ENCODE results near the gene MGAT5.

Gene MGAT5

GRCh38 chr2:134240061-134240460 is 13.8 kb upstream of the MGAT5 start:
- TF ChIP-seq CTCF (IDR thresholded peaks at IDR 0.05; ENCODE audit: low read depth, low read length) (no peak), MYC (IDR thresholded peaks at IDR 0.05; ENCODE audit: low read depth, low read length) (no peak), POLR2A (IDR thresholded peaks at IDR 0.05; ENCODE audit: extremely low read depth, insufficient read length) (no peak)
- TF ChIP-seq, protein P1, sequence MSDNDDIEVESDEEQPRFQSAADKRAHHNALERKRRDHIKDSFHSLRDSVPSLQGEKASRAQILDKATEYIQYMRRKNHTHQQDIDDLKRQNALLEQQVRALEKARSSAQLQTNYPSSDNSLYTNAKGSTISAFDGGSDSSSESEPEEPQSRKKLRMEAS (IDR thresholded peaks at IDR 0.05; ENCODE audit: low read depth, low read length) = no peak
- H3K4me3 ChIP-seq (ENCODE audit: low read depth, low read length) = no peak overlapping the region
- no peak for DNase-seq (ENCODE audit: low read depth)

DNA sequence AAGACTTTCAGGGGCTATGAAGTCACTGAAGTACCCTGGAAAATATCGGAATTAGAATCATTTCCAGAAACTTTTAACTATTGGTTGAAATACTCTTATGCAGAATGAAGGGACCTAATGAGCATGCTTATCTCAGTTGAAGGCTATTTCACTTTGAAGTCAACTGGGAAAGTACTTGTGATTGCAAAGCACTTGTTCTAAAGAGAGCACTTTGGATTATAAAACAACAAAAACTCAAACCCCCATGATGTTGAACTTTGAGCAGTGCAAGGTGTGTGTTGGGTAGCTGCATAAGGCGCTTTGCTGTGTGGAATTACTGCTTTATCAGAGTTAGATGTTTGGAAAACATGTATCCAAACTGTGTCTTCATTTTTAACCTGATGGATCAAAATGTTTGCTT is 12.0 kb upstream of the MGAT5 start:
- no peak for DNase-seq (ENCODE audit: low read depth)
- H3K4me3 ChIP-seq (ENCODE audit: low read depth, low read length) = no peak overlapping the region
- no peak for TF ChIP-seq MYC (IDR thresholded peaks at IDR 0.05; ENCODE audit: low read depth, low read length)
- TF ChIP-seq, protein P1 (IDR thresholded peaks at IDR 0.05; ENCODE audit: low read depth, low read length) = no peak
- no peak for TF ChIP-seq CTCF (IDR thresholded peaks at IDR 0.05; ENCODE audit: low read depth, low read length)
- no peak for TF ChIP-seq POLR2A (IDR thresholded peaks at IDR 0.05; ENCODE audit: extremely low read depth, insufficient read length)

DNA sequence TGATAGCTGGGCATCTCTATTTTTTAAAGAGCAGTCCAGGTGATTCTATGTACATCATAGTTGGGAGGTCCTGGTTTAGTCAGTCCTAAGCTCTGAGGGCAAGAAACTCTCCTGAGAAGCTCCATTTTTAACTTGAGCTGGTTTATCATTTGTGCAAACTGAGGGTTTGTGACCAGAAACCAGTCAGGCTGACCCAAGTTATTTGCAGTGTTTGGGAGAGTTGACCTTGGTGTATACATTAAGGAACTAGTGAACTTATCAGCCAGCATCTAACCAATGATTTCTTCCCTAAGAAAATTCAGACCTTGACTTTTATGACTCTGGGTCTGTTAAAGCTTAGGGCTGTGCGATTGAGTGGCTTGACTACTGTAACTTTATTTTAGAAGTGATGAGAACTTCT is 10.6 kb upstream of the MGAT5 start:
- H3K4me3 ChIP-seq (ENCODE audit: low read depth, low read length) = no peak overlapping the region
- TF ChIP-seq CTCF (IDR thresholded peaks at IDR 0.05; ENCODE audit: low read depth, low read length) = no peak
- no peak for TF ChIP-seq POLR2A (IDR thresholded peaks at IDR 0.05; ENCODE audit: extremely low read depth, insufficient read length)
- TF ChIP-seq MYC (IDR thresholded peaks at IDR 0.05; ENCODE audit: low read depth, low read length) = no peak
- TF ChIP-seq, protein P1 (IDR thresholded peaks at IDR 0.05; ENCODE audit: low read depth, low read length) = no peak
- DNase-seq (ENCODE audit: low read depth) = no peak

- H3K4me3 ChIP-seq (ENCODE audit: low read depth, low read length) = no peak overlapping the region
- no peak for DNase-seq (ENCODE audit: low read depth)
- TF ChIP-seq, protein P1 (IDR thresholded peaks at IDR 0.05; ENCODE audit: low read depth, low read length) = no peak
- TF ChIP-seq MYC (IDR thresholded peaks at IDR 0.05; ENCODE audit: low read depth, low read length) = no peak
- TF ChIP-seq POLR2A (IDR thresholded peaks at IDR 0.05; ENCODE audit: extremely low read depth, insufficient read length) = no peak
- no peak for TF ChIP-seq CTCF (IDR thresholded peaks at IDR 0.05; ENCODE audit: low read depth, low read length)
Observed at GRCh38 chr2:134244086-134244485, 9.8 kb upstream of the MGAT5 start.

DNA sequence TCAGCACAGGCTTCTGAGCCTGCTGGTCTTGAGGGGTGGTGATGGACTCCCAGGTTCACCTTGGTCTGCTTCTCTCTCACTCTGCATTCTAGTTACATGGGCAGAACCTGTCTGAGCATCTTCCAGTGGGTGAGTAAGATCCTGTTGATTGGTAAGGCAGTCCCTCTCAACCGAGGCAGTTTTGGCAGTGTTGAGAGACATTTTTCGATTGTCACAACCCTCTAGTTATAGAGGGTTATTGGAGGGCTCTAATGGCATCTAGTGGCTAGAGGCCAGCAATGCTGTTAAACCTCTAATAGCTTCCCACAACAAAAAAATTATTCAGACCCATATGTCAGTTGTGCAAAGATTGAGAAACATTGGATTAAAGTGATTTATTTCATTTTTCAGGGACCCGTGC is 9.3 kb upstream of the MGAT5 start:
- no peak for TF ChIP-seq CTCF (IDR thresholded peaks at IDR 0.05; ENCODE audit: low read depth, low read length)
- TF ChIP-seq MYC (IDR thresholded peaks at IDR 0.05; ENCODE audit: low read depth, low read length) = no peak
- TF ChIP-seq, protein P1 (IDR thresholded peaks at IDR 0.05; ENCODE audit: low read depth, low read length) = no peak
- no peak for TF ChIP-seq POLR2A (IDR thresholded peaks at IDR 0.05; ENCODE audit: extremely low read depth, insufficient read length)
- no peak overlapping the region for H3K4me3 ChIP-seq (ENCODE audit: low read depth, low read length)
- no peak for DNase-seq (ENCODE audit: low read depth)

Data from NB4 (cell line).